Endothelial cell (in vitro differentiated cells): ENCODE data around the gene AFMID. TPM values are rescaled to one million over a fixed set of nuclear protein-coding genes. Genes with fewer than 3 reads are reported as not detected.

Source experiments
- DNase-seq: peaks from one replicate; pipeline ENCODE4 v3.0.0; 2021; ENCODE audit warnings: low spot score
- H3K27ac Mint-ChIP-seq: one replicate; pipeline ENCODE4 v1.8.0; 2021; ENCODE audit warnings: mixed read lengths, inconsistent platforms; ENCODE audit not compliant: unreplicated experiment
- H3K27me3 Mint-ChIP-seq: one replicate; pipeline ENCODE4 v1.8.0; 2021; ENCODE audit warnings: mild to moderate bottlenecking, moderate library complexity, mixed read lengths, inconsistent platforms; ENCODE audit not compliant: unreplicated experiment
- H3K36me3 Mint-ChIP-seq: one replicate; pipeline ENCODE4 v1.8.0; 2021; ENCODE audit warnings: mild to moderate bottlenecking, low read depth, mixed read lengths, inconsistent platforms; ENCODE audit not compliant: unreplicated experiment
- H3K4me1 Mint-ChIP-seq: one replicate; pipeline ENCODE4 v1.8.0; 2021; ENCODE audit warnings: mild to moderate bottlenecking, mixed read lengths, inconsistent platforms; ENCODE audit not compliant: unreplicated experiment
- H3K4me3 Mint-ChIP-seq: one replicate; pipeline ENCODE4 v1.8.0; 2021; ENCODE audit warnings: mild to moderate bottlenecking, mixed read lengths, inconsistent platforms; ENCODE audit not compliant: unreplicated experiment
- H3K9me3 Mint-ChIP-seq: one replicate; pipeline ENCODE4 v1.8.0; 2021; ENCODE audit warnings: mixed read lengths, inconsistent platforms; ENCODE audit not compliant: unreplicated experiment
- total RNA-seq: library from RNA; stranded (reverse); fragmentation: NEBNext Ultra II Directional; extraction: Animal tissue kit (Norgen Biotek cat#: 25700); gene quantifications from one replicate; pipeline ENCODE4 v1.2.1, GENCODE V29; 2021; ENCODE audit not compliant: unreplicated experiment
- TF ChIP-seq, protein P1 (sequence below): fragments of 200-600 bp; sonication (generic); IDR thresholded peaks from one replicate; pipeline ENCODE4 v1.5.0; 2021; ENCODE audit warnings: antibody characterized with exemption; ENCODE audit not compliant: unreplicated experiment

The AFMID gene
- total RNA-seq, 1 donor from 2014 or later, result 135 TPM

DNA sequence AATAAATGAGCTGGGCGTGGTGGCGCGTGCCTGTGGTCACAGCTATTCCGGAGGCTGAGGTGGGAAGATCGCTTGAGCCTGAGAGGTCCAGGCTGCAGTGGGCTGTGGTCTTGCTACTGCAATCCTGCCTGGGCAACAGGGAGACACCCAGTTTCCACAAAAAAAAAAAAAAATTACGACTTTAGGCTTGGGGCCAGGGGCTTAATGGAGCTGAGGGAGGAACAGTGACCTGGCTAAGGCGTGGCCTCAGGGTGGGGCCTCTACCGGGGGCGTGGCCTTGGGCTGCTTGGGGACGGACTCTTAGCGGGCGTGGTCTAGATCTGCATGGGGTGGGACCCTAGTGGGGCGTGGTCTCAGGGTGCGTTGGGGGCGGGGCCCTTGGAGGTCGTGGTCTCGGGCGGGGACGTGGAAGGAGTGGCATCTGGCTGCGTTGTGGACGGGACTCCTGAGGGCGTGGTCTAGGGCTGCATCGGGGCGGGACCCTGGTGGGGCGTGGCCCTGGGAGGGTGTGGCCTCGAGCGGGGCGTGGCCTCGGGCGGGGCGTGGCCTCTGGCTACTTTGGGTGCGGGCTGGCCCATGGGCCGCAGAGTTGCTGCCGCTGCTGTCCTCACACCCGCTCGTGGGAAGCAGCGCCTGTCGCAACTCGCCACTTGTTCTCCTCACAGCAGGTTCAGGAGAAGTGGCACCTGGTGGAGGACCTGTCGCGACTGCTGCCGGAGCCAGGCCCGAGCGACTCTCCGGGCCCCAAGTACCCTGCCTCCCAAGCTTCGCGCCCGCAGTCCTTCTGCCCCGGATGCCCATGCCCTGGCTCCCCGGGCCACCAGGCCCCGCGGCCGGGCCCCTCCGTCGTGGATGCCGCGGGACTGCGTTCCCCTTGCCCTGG is 46.8 kb upstream of the AFMID start:
- Mint-ChIP-seq H3K9me3 (no peaks in the 10 kb centered on the region), H3K27ac (no peak overlapping the region), H3K27me3 (peaks cover 9% of the 10 kb centered on the region), H3K36me3 (peaks cover 14% of the 10 kb centered on the region), H3K4me3 (no peak overlapping the region), H3K4me1 (peaks cover 14% of the 10 kb centered on the region)
- peak; percentile 84 for DNase-seq
- TF ChIP-seq, protein P1, sequence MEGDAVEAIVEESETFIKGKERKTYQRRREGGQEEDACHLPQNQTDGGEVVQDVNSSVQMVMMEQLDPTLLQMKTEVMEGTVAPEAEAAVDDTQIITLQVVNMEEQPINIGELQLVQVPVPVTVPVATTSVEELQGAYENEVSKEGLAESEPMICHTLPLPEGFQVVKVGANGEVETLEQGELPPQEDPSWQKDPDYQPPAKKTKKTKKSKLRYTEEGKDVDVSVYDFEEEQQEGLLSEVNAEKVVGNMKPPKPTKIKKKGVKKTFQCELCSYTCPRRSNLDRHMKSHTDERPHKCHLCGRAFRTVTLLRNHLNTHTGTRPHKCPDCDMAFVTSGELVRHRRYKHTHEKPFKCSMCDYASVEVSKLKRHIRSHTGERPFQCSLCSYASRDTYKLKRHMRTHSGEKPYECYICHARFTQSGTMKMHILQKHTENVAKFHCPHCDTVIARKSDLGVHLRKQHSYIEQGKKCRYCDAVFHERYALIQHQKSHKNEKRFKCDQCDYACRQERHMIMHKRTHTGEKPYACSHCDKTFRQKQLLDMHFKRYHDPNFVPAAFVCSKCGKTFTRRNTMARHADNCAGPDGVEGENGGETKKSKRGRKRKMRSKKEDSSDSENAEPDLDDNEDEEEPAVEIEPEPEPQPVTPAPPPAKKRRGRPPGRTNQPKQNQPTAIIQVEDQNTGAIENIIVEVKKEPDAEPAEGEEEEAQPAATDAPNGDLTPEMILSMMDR, result no peak

- Mint-ChIP-seq H3K4me3 (peak overlapping the region; percentile 79), H3K4me1 (peaks cover 14% of the 10 kb centered on the region), H3K9me3 (no peaks in the 10 kb centered on the region), H3K27me3 (peaks cover 7% of the 10 kb centered on the region), H3K27ac (peak overlapping the region; percentile 52), H3K36me3 (peaks cover 7% of the 10 kb centered on the region)
- TF ChIP-seq, protein P1, result no peak
- no peak for DNase-seq
Observed at GRCh38 chr17:78141437-78142118, 45.6 kb upstream of the AFMID start.

GRCh38 chr17:78142119-78142861 is 44.9 kb upstream of the AFMID start:
- no peaks in the 10 kb centered on the region for H3K9me3 Mint-ChIP-seq
- TF ChIP-seq, protein P1, result no peak
- peaks cover 14% of the 10 kb centered on the region for H3K4me1 Mint-ChIP-seq
- peaks cover 7% of the 10 kb centered on the region for H3K36me3 Mint-ChIP-seq
- peak overlapping the region; percentile 51 for H3K4me3 Mint-ChIP-seq
- H3K27ac Mint-ChIP-seq, result no peak overlapping the region
- peaks cover 7% of the 10 kb centered on the region for H3K27me3 Mint-ChIP-seq
- DNase-seq, result no peak

DNA sequence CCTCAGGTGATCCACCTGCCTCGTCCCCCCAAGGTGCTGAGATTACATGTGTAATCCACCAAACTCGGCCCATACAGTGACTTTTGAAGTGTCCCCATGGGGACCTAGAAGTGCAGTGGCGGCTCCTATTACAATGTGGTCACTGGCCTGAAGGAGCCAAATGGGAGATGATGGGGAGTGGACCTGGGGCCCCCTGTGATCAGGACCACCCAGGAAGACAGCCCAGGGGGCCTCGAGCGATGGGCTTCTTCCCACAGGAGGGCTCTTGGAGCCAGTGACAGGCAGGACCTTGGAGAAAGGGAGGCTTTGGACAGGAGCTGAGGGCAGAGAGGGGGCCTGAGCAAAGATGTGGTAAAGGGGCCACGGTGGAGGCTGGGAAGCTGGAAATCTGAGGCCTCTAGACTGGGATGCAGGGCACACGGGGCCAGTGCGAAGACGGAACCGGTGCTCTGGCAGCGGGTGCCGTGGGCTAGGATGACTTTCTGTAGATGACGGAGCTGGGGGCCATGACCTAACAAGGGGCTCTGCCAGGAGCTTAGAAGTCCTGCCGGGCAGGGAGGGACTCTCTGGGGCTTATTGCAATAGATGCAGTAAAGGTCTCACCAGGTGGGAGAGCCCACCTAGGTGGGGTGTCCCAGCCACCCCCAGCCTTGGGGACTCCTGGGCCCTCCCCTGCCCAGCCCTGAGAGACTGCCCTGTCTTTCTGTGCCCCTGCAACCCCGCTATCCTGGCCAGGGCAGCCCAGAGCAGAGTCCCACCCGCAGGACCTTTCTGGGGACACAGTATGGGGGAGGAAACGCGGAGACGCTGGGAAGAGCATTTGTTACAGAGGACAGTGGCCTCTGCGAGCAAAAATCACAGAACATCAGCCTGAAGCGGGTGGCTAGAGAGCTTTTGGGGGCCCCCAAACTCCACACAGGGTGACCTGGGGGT is 43.7 kb upstream of the AFMID start:
- no peak for DNase-seq
- H3K4me1 Mint-ChIP-seq, result peaks cover 17% of the 10 kb centered on the region
- H3K36me3 Mint-ChIP-seq, result peaks cover 7% of the 10 kb centered on the region
- no peaks in the 10 kb centered on the region for H3K9me3 Mint-ChIP-seq
- peaks cover 7% of the 10 kb centered on the region for H3K27me3 Mint-ChIP-seq
- TF ChIP-seq, protein P1, result no peak
- H3K27ac Mint-ChIP-seq, result no peak overlapping the region
- no peak overlapping the region for H3K4me3 Mint-ChIP-seq
